ENCODE results near the gene DERA. TPM values are rescaled to one million over a fixed set of nuclear protein-coding genes. Genes with fewer than 3 reads are reported as not detected.

The DERA gene
- total RNA-seq, 1 donor from 2014 or later: 91.2 TPM

GRCh38 chr12:16018306-16018705, 107.2 kb downstream of the DERA start:
- Histone ChIP-seq H3K9me3 (ENCODE audit: low read depth) (no peaks in the 10 kb centered on the region), H3K4me2 (no peak overlapping the region), H3F3A (ENCODE audit: low read depth) (no peaks in the 10 kb centered on the region), H3K36me3 (no peaks in the 10 kb centered on the region), H3K27ac (no peak overlapping the region), H3K79me2 (ENCODE audit: low read depth) (no peaks in the 10 kb centered on the region), H3K4me3 (no peak overlapping the region), H3K4me1 (no peaks in the 10 kb centered on the region), H4K20me1 (ENCODE audit: low read depth) (no peaks in the 10 kb centered on the region), H3K9ac (no peak overlapping the region), H3K27me3 (no peaks in the 10 kb centered on the region), H2AFZ (replicated peaks) (no peak overlapping the region)
- H3K4me1 Mint-ChIP-seq: no peaks in the 10 kb centered on the region
- peaks cover 2% of the 10 kb centered on the region for H3K27me3 Mint-ChIP-seq (ENCODE audit: insufficient read depth, low read depth)
- H3K36me3 Mint-ChIP-seq: peaks cover 66% of the 10 kb centered on the region
- peaks cover 52% of the 10 kb centered on the region for H3K9me3 Mint-ChIP-seq
- no peak overlapping the region for H3K4me3 Mint-ChIP-seq
- no peak for TF ChIP-seq CTCF (IDR thresholded peaks at IDR 0.05)
- no peak for TF ChIP-seq EZH2phosphoT487 (IDR thresholded peaks at IDR 0.05)
- TF ChIP-seq EZH2 (IDR thresholded peaks at IDR 0.05): no peak
- no peak overlapping the region for H3K27ac Mint-ChIP-seq
- no peak for DNase-seq (ENCODE audit: low spot score)

- H3K4me1 ChIP-seq: no peaks in the 10 kb centered on the region
- Mint-ChIP-seq H3K36me3 (peaks cover 64% of the 10 kb centered on the region), H3K9me3 (peaks cover 50% of the 10 kb centered on the region), H3K27me3 (ENCODE audit: insufficient read depth, low read depth) (peaks cover 2% of the 10 kb centered on the region), H3K4me1 (no peaks in the 10 kb centered on the region), H3K27ac (no peak overlapping the region), H3K4me3 (no peak overlapping the region)
- no peaks in the 10 kb centered on the region for H3K79me2 ChIP-seq (ENCODE audit: low read depth)
- H3K27ac ChIP-seq: no peak overlapping the region
- no peak overlapping the region for H2AFZ ChIP-seq (replicated peaks)
- no peak overlapping the region for H3K4me2 ChIP-seq
- no peaks in the 10 kb centered on the region for H4K20me1 ChIP-seq (ENCODE audit: low read depth)
- no peaks in the 10 kb centered on the region for H3K27me3 ChIP-seq
- H3F3A ChIP-seq (ENCODE audit: low read depth): no peaks in the 10 kb centered on the region
- no peak overlapping the region for H3K9ac ChIP-seq
- DNase-seq (ENCODE audit: low spot score): no peak
- H3K4me3 ChIP-seq: no peak overlapping the region
- no peaks in the 10 kb centered on the region for H3K9me3 ChIP-seq (ENCODE audit: low read depth)
- TF ChIP-seq EZH2phosphoT487 (IDR thresholded peaks at IDR 0.05): no peak
- no peak for TF ChIP-seq CTCF (IDR thresholded peaks at IDR 0.05)
- TF ChIP-seq EZH2 (IDR thresholded peaks at IDR 0.05): no peak
- peaks cover 4% of the 10 kb centered on the region for H3K36me3 ChIP-seq
Measured at GRCh38 chr12:16019136-16019535, 108.0 kb downstream of the DERA start.

GRCh38 chr12:16020031-16020430, 108.9 kb downstream of the DERA start:
- H3K4me2 ChIP-seq: no peak overlapping the region
- no peaks in the 10 kb centered on the region for H3K4me1 ChIP-seq
- H2AFZ ChIP-seq (replicated peaks): no peak overlapping the region
- H3K27ac ChIP-seq: no peak overlapping the region
- H4K20me1 ChIP-seq (ENCODE audit: low read depth): no peaks in the 10 kb centered on the region
- no peak overlapping the region for H3K9ac ChIP-seq
- no peaks in the 10 kb centered on the region for H3K9me3 ChIP-seq (ENCODE audit: low read depth)
- no peak overlapping the region for H3K4me3 Mint-ChIP-seq
- no peak overlapping the region for H3K27ac Mint-ChIP-seq
- no peaks in the 10 kb centered on the region for H3K4me1 Mint-ChIP-seq
- TF ChIP-seq CTCF (IDR thresholded peaks at IDR 0.05): no peak
- TF ChIP-seq EZH2 (IDR thresholded peaks at IDR 0.05): no peak
- H3K79me2 ChIP-seq (ENCODE audit: low read depth): no peaks in the 10 kb centered on the region
- no peak for DNase-seq (ENCODE audit: low spot score)
- H3K27me3 Mint-ChIP-seq (ENCODE audit: insufficient read depth, low read depth): peaks cover 2% of the 10 kb centered on the region
- H3K9me3 Mint-ChIP-seq: peaks cover 42% of the 10 kb centered on the region
- H3K4me3 ChIP-seq: no peak overlapping the region
- peaks cover 59% of the 10 kb centered on the region for H3K36me3 Mint-ChIP-seq
- no peaks in the 10 kb centered on the region for H3F3A ChIP-seq (ENCODE audit: low read depth)
- peaks cover 7% of the 10 kb centered on the region for H3K36me3 ChIP-seq
- no peaks in the 10 kb centered on the region for H3K27me3 ChIP-seq
